SU-DHL-6 (cell line): ENCODE results near the gene TMEM174.

Experiments
- H2AFZ ChIP-seq: fragments of 200-600 bp; sonication (generic); 2 replicates; pipeline ENCODE4 v1.6.1; 2014; ENCODE audit warnings: low read depth, mild to moderate bottlenecking, moderate library complexity, mixed read lengths, antibody characterized with exemption, low read length; ENCODE audit not compliant: severe bottlenecking
- H3F3A ChIP-seq: fragments of 200-600 bp; shearing (Covaris generic); 2 replicates; pipeline ENCODE4 v1.6.0; 2016; ENCODE audit warnings: antibody characterized with exemption, mild to moderate bottlenecking; ENCODE audit not compliant: insufficient read depth
- H3K27ac ChIP-seq: fragments of 200-600 bp; sonication (generic); 2 replicates; pipeline ENCODE4 v1.5.1; 2016; ENCODE audit warnings: low read depth, mild to moderate bottlenecking, low read length, moderate library complexity, mixed read lengths
- H3K27me3 ChIP-seq: fragments of 200-600 bp; sonication (generic), shearing (Covaris generic); 2 replicates; pipeline ENCODE4 v1.6.0; 2014; ENCODE audit warnings: mild to moderate bottlenecking, low read length
- H3K36me3 ChIP-seq: fragments of 200-600 bp; sonication (generic); 2 replicates; pipeline ENCODE4 v1.6.1; 2014; ENCODE audit warnings: mild to moderate bottlenecking, low read length, mixed read lengths
- H3K4me2 ChIP-seq: fragments of 300-600, 200-600 bp; shearing (Covaris generic), sonication (generic); 2 replicates; pipeline ENCODE4 v1.6.0; 2014; ENCODE audit warnings: low read length, low read depth, mild to moderate bottlenecking; ENCODE audit not compliant: poor library complexity, severe bottlenecking
- H3K4me3 ChIP-seq: fragments of 200-600 bp; sonication (generic); 2 replicates; pipeline ENCODE4 v1.5.1; 2014; ENCODE audit warnings: antibody characterized with exemption, low read length, mild to moderate bottlenecking, mixed read lengths; ENCODE audit not compliant: insufficient read depth, poor library complexity, severe bottlenecking
- H3K79me2 ChIP-seq: fragments of 200-600 bp; sonication (generic); 2 replicates; pipeline ENCODE4 v1.6.1; 2014; ENCODE audit warnings: mild to moderate bottlenecking, low read length, moderate library complexity; ENCODE audit not compliant: insufficient read depth
- H3K9ac ChIP-seq: fragments of 200-600 bp; sonication (generic); 2 replicates; pipeline ENCODE4 v1.7.0; 2014; ENCODE audit warnings: mild to moderate bottlenecking, low read length
- H3K9me2 ChIP-seq: fragments of 200-600 bp; sonication (generic); replicated peaks from 2 replicates; pipeline ENCODE4 v1.6.1; 2014; ENCODE audit warnings: low read length; ENCODE audit not compliant: insufficient read depth
- H3K9me3 ChIP-seq: fragments of 200-600 bp; sonication (generic); 2 replicates; pipeline ENCODE4 v1.6.1; 2014; ENCODE audit warnings: low read length, mixed read lengths; ENCODE audit not compliant: insufficient read depth
- H4K20me1 ChIP-seq: fragments of 200-600 bp; sonication (generic); 2 replicates; pipeline ENCODE4 v1.6.1; 2014; ENCODE audit warnings: low read depth, mild to moderate bottlenecking, antibody characterized with exemption, low read length, moderate library complexity, mixed read lengths
- CTCF ChIP-seq: fragments of 200-600 bp; sonication (generic); IDR thresholded peaks from one replicate; pipeline ENCODE4 v1.5.1; 2017; ENCODE audit warnings: antibody characterized with exemption, mild to moderate bottlenecking, low read length, moderate library complexity; ENCODE audit not compliant: insufficient read depth, poor library complexity, severe bottlenecking
- EZH2phosphoT487 ChIP-seq: fragments of 200-600 bp; sonication (generic), shearing (Covaris generic); conservative IDR thresholded peaks from 2 replicates; pipeline ENCODE4 v1.6.1; 2018; ENCODE audit warnings: mild to moderate bottlenecking, antibody characterized with exemption, low read length, moderate library complexity, mixed read lengths

The TMEM174 gene

GRCh38 chr5:73139485-73139884, 33.5 kb upstream of the TMEM174 start:
- Histone ChIP-seq H3K9me2 (no peaks in the 10 kb centered on the region), H3K4me3 (no peak overlapping the region), H3K27ac (no peak overlapping the region), H3K27me3 (no peaks in the 10 kb centered on the region), H3K4me2 (no peak overlapping the region), H3F3A (no peaks in the 10 kb centered on the region), H3K9me3 (no peaks in the 10 kb centered on the region), H2AFZ (no peak overlapping the region), H3K79me2 (no peaks in the 10 kb centered on the region), H4K20me1 (no peaks in the 10 kb centered on the region), H3K9ac (no peak overlapping the region), H3K36me3 (no peaks in the 10 kb centered on the region)
- no peak for TF ChIP-seq CTCF
- TF ChIP-seq EZH2phosphoT487 = no peak

- H3K9me3 ChIP-seq = no peaks in the 10 kb centered on the region
- no peaks in the 10 kb centered on the region for H3K9me2 ChIP-seq
- no peak overlapping the region for H2AFZ ChIP-seq
- H3K4me2 ChIP-seq = no peak overlapping the region
- no peak overlapping the region for H3K27ac ChIP-seq
- no peaks in the 10 kb centered on the region for H3K36me3 ChIP-seq
- H3F3A ChIP-seq = no peaks in the 10 kb centered on the region
- no peaks in the 10 kb centered on the region for H3K27me3 ChIP-seq
- no peak overlapping the region for H3K9ac ChIP-seq
- TF ChIP-seq CTCF (no peak), EZH2phosphoT487 (no peak)
- no peak overlapping the region for H3K4me3 ChIP-seq
- H4K20me1 ChIP-seq = no peaks in the 10 kb centered on the region
- no peaks in the 10 kb centered on the region for H3K79me2 ChIP-seq
Observed at GRCh38 chr5:73140801-73141200, 32.2 kb upstream of the TMEM174 start.

GRCh38 chr5:73142035-73142434, 31.0 kb upstream of the TMEM174 start:
- Histone ChIP-seq H4K20me1 (no peaks in the 10 kb centered on the region), H2AFZ (no peak overlapping the region), H3K36me3 (no peaks in the 10 kb centered on the region), H3K9ac (no peak overlapping the region), H3K79me2 (no peaks in the 10 kb centered on the region), H3K4me3 (no peak overlapping the region), H3K9me3 (no peaks in the 10 kb centered on the region), H3K9me2 (no peaks in the 10 kb centered on the region), H3K4me2 (no peak overlapping the region), H3F3A (no peaks in the 10 kb centered on the region), H3K27me3 (no peaks in the 10 kb centered on the region), H3K27ac (no peak overlapping the region)
- no peak for TF ChIP-seq CTCF
- TF ChIP-seq EZH2phosphoT487 = no peak

- H3K9me3 ChIP-seq = no peaks in the 10 kb centered on the region
- H4K20me1 ChIP-seq = no peaks in the 10 kb centered on the region
- H3K9ac ChIP-seq = no peak overlapping the region
- H3K36me3 ChIP-seq = no peaks in the 10 kb centered on the region
- TF ChIP-seq EZH2phosphoT487 (no peak), CTCF (no peak)
- no peaks in the 10 kb centered on the region for H3K9me2 ChIP-seq
- H2AFZ ChIP-seq = no peak overlapping the region
- no peak overlapping the region for H3K27ac ChIP-seq
- H3K4me2 ChIP-seq = no peak overlapping the region
- H3K27me3 ChIP-seq = no peaks in the 10 kb centered on the region
- no peaks in the 10 kb centered on the region for H3K79me2 ChIP-seq
- H3K4me3 ChIP-seq = no peak overlapping the region
- no peaks in the 10 kb centered on the region for H3F3A ChIP-seq
Observed at GRCh38 chr5:73143716-73144115, 29.3 kb upstream of the TMEM174 start.
